Gastrocnemius medialis (tissue), 4 donors: Measurements from ENCODE around the gene PTPRN2.

Experiments
- POLR2A ChIP-seq, 2 donors: fragments of 450-650 bp; IDR thresholded peaks; one replicate each; pipeline ENCODE4 v1.6.1; 2017; ENCODE audit warnings: antibody characterized with exemption in 2 of 2, mild to moderate bottlenecking in 2 of 2, moderate library complexity in 2 of 2
- TF ChIP-seq, protein P1 (sequence below), 5 experiments: fragments of 450-650 bp in 3 of 5; fragments of 200-600 bp in 2 of 5; sonication (generic) in 2 of 5; IDR thresholded peaks in 4 of 5; conservative IDR thresholded peaks in 1 of 5; 1 replicate in 4 of 5; 2 replicates in 1 of 5; pipeline ENCODE4 v1.5.1; 2016 to 2019; ENCODE audit warnings: antibody characterized with exemption in 5 of 5, mild to moderate bottlenecking in 3 of 5, moderate library complexity in 3 of 5

- TF ChIP-seq, protein P1, sequence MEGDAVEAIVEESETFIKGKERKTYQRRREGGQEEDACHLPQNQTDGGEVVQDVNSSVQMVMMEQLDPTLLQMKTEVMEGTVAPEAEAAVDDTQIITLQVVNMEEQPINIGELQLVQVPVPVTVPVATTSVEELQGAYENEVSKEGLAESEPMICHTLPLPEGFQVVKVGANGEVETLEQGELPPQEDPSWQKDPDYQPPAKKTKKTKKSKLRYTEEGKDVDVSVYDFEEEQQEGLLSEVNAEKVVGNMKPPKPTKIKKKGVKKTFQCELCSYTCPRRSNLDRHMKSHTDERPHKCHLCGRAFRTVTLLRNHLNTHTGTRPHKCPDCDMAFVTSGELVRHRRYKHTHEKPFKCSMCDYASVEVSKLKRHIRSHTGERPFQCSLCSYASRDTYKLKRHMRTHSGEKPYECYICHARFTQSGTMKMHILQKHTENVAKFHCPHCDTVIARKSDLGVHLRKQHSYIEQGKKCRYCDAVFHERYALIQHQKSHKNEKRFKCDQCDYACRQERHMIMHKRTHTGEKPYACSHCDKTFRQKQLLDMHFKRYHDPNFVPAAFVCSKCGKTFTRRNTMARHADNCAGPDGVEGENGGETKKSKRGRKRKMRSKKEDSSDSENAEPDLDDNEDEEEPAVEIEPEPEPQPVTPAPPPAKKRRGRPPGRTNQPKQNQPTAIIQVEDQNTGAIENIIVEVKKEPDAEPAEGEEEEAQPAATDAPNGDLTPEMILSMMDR (IDR thresholded peaks at IDR 0.05 in 4 of 5, conservative IDR thresholded peaks at IDR 0.05 in 1 of 5): no peak
- no peak for TF ChIP-seq POLR2A (IDR thresholded peaks at IDR 0.05)
Measured at GRCh38 chr7:157926107-157926506, 661.5 kb downstream of the PTPRN2 start.
